GM12892 (cell line): ENCODE data around the gene ZNF577.

ENCODE experiments used
- POLR2A ChIP-seq: IDR thresholded peaks from 2 replicates; pipeline ENCODE4 v1.6.1; 2011; ENCODE audit warnings: low read depth, low read length, control low read depth
- POLR2AphosphoS5 ChIP-seq: IDR thresholded peaks from 2 replicates; pipeline ENCODE4 v1.6.1; 2011; ENCODE audit warnings: low read depth, low read length, control low read depth
- TAF1 ChIP-seq: IDR thresholded peaks from 2 replicates; pipeline ENCODE4 v1.6.1; 2011; ENCODE audit warnings: low read depth, mild to moderate bottlenecking, control low read depth, low read length, borderline replicate concordance

- no peak for TF ChIP-seq POLR2A
- TF ChIP-seq POLR2AphosphoS5 = no peak
- TF ChIP-seq TAF1 = no peak
Measured at GRCh38 chr19:51901860-51902259, 14.1 kb upstream of the ZNF577 start.
